Measurements from ENCODE around the gene LRMDA.

LRMDA gene

DNA sequence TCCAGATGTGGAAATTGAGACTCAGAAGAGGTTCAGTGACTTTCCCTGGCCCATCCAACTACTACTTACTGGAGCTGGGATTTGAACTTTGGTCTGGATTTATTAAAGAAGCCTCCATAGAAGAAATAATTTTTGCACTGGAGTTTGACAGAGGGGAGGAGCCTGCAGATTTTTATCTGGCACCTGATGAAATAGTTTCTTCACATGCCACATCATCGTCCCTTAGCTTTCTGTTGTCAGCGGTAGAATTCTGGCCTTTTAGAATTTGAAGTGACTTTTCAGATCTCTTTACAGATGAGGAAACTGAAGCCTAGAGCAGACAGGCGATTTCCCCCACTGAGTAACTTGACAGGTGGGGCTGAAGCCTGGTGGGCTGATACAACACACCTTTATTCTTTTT, 233.5 kb downstream of the LRMDA start:
- TF ChIP-seq, protein P1, sequence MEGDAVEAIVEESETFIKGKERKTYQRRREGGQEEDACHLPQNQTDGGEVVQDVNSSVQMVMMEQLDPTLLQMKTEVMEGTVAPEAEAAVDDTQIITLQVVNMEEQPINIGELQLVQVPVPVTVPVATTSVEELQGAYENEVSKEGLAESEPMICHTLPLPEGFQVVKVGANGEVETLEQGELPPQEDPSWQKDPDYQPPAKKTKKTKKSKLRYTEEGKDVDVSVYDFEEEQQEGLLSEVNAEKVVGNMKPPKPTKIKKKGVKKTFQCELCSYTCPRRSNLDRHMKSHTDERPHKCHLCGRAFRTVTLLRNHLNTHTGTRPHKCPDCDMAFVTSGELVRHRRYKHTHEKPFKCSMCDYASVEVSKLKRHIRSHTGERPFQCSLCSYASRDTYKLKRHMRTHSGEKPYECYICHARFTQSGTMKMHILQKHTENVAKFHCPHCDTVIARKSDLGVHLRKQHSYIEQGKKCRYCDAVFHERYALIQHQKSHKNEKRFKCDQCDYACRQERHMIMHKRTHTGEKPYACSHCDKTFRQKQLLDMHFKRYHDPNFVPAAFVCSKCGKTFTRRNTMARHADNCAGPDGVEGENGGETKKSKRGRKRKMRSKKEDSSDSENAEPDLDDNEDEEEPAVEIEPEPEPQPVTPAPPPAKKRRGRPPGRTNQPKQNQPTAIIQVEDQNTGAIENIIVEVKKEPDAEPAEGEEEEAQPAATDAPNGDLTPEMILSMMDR (IDR thresholded peaks at IDR 0.05; ENCODE audit: low read depth, low read length, missing control alignments) = no peak
- in situ Hi-C loops (cut with HindIII; ENCODE audit: low sequenced_read_pairs) = no loop called here
- DNase-seq (ENCODE audit: low read depth) = no peak
- no peak overlapping the region for H3K4me3 ChIP-seq (ENCODE audit: low read depth, low read length)

DNA sequence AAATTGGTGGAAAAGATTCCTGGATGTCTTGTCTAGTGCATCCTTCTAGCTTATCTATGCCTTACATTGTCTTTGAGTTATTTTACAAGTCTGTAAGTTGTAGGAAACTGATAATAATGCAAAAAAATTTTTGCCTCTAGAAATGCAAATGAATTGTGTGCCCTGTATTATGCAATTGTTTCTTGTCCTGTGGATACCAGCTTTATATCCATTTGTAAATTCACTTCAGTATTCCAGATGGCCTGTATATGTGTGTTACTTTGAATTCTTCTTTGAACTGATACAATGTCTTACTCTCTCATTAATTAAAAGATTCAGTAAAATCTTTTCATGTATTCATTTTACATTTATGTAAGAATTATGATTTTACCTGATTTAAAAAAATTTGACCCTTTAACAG, 234.3 kb downstream of the LRMDA start:
- no peak overlapping the region for H3K4me3 ChIP-seq (ENCODE audit: low read depth, low read length)
- in situ Hi-C loops (cut with HindIII; ENCODE audit: low sequenced_read_pairs) = no loop called here
- TF ChIP-seq, protein P1 (IDR thresholded peaks at IDR 0.05; ENCODE audit: low read depth, low read length, missing control alignments) = no peak
- no peak for DNase-seq (ENCODE audit: low read depth)

DNA sequence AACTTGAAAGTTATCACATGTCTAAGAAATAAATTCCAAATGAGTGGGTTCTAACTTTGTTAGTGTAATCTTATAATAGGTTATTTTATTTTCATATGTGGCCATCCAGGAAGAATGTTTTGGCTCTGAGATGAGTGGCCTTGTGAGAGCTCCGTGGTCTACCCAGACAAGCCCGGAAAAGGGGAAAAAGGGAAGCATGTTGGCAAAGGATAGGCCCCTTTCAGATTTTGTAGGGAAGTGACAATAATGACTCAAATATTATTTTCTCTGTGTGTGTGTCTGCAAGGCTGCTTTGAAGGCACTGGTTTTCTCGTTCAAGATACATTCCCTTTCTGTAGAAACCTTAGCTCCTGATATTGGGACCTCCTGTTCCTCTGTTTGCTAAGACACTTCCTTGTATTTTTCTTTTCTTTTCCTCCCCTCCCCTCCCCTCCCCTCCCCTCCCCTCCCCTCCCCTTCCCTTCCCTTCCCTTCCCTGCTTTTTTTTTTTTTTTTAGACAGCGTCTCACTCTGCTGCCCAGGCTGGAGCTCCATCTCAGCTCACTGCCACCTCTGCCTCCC, 240.8 kb downstream of the LRMDA start:
- in situ Hi-C loops (cut with HindIII; ENCODE audit: low sequenced_read_pairs) = no loop called here
- no peak for DNase-seq (ENCODE audit: low read depth)
- H3K4me3 ChIP-seq (ENCODE audit: low read depth, low read length) = no peak overlapping the region
- TF ChIP-seq, protein P1 (IDR thresholded peaks at IDR 0.05; ENCODE audit: low read depth, low read length, missing control alignments) = no peak

DNA sequence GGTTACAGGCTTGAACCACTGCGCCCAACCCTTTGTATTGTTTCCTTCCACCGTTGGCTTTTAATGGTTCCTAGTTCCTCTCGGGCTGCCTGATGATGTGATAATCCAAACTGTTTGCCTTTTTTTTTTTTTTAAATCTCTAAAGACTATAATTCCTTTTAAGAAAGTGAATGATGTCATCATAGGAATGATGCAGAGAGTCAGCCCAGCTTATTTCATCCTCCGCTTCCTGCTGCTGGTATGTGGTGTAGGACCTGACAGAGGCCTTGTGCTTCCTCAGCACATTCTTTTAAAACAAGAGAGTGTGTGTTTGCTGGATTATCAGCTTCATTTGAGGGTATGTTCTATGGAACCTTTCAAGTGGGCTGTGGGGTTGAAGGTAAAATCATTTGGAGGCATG, 241.4 kb downstream of the LRMDA start:
- no peak for DNase-seq (ENCODE audit: low read depth)
- no peak overlapping the region for H3K4me3 ChIP-seq (ENCODE audit: low read depth, low read length)
- in situ Hi-C loops (cut with HindIII; ENCODE audit: low sequenced_read_pairs) = no loop called here
- TF ChIP-seq, protein P1 (IDR thresholded peaks at IDR 0.05; ENCODE audit: low read depth, low read length, missing control alignments) = no peak

DNA sequence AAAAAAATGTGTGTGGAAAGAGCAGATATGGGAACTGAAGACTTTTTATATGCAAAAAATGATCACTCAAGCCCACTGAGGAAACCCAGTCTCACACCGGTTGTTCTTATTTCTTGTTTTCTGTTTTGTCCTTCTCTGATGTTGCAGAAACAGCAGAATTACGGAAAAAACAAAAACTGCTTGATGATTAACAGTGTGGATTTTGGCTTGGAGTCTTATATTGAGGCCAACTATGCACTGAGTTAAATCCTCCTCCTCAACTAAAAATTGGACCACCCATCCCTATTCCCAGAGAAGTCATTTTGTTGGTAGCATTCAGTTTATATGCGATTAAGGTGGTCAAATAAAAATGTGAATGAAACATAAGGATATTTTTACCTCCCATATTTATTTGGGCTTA, 246.1 kb downstream of the LRMDA start:
- DNase-seq (ENCODE audit: low read depth) = no peak
- TF ChIP-seq, protein P1 (IDR thresholded peaks at IDR 0.05; ENCODE audit: low read depth, low read length, missing control alignments) = no peak
- in situ Hi-C loops (cut with HindIII; ENCODE audit: low sequenced_read_pairs) = no loop called here
- H3K4me3 ChIP-seq (ENCODE audit: low read depth, low read length) = no peak overlapping the region

DNA sequence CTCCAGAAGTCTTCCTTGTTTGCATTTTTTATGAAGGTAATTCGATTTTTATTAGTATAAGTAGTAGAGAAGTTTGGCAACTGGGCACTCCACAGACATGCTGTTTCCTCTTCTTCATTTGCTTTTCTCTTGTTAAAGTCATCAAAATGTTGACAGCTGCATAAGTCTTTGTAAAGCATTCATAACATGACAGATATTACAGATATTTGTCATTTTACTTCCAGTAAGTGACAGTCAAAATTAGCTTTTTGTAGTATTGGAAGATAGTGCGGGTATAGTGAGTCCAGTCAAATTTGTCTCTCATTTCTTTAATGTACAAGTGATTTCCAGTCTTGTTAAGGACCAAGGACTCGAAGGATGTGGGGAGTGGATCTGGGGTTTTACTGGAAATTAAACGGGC, 247.1 kb downstream of the LRMDA start:
- DNase-seq (ENCODE audit: low read depth) = no peak
- in situ Hi-C loops (cut with HindIII; ENCODE audit: low sequenced_read_pairs) = no loop called here
- TF ChIP-seq, protein P1 (IDR thresholded peaks at IDR 0.05; ENCODE audit: low read depth, low read length, missing control alignments) = no peak
- no peak overlapping the region for H3K4me3 ChIP-seq (ENCODE audit: low read depth, low read length)

DNA sequence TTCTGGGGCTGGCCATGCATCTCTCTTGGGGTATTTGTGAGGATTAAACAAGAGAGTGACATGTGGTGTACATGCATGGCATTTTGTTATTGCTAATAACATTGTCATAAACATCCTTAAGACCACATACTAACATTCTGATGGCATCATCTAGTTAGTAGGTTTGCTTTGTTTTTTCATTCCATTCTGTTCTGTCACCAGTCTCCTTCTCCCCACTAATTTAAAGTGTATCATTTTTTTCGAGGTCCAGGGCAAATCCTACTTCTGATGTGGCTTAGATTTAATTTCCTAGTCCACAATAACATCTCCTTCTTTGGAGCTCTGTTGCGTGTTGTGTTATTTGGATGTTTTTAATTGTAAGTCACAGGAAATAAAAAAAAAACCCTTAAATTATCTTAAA, 248.1 kb downstream of the LRMDA start:
- TF ChIP-seq, protein P1 (IDR thresholded peaks at IDR 0.05; ENCODE audit: low read depth, low read length, missing control alignments) = no peak
- in situ Hi-C loops (cut with HindIII; ENCODE audit: low sequenced_read_pairs) = no loop called here
- H3K4me3 ChIP-seq (ENCODE audit: low read depth, low read length) = no peak overlapping the region
- DNase-seq (ENCODE audit: low read depth) = no peak

Measured in astrocyte of the cerebellum (primary cell).